Naive thymus-derived CD4-positive, alpha-beta T cell (primary cell): ENCODE measurements around the gene AGR3. TPM values are rescaled to one million over a fixed set of nuclear protein-coding genes. Genes with fewer than 3 reads are reported as not detected.

Source experiments
- ATAC-seq: fragments of 150-1000 bp; cut with Tn5 transposase; 2 replicates; pipeline ENCODE4 v1.10.0; 2021; ENCODE audit warnings: mild to moderate bottlenecking, moderate library complexity
- CTCF ChIA-PET: fragments of 350-600 bp; sonication (Branson Sonifier 250); formaldehyde crosslinking; loops from one replicate; lab custom pipeline; 2021; ENCODE audit warnings: antibody characterized with exemption; lab: Charles Lee
- POLR2A ChIA-PET: fragments of 350-600 bp; sonication (Branson Sonifier 250); formaldehyde crosslinking; loops from one replicate; lab custom pipeline; 2021; ENCODE audit warnings: antibody characterized with exemption, inconsistent platforms; lab: Charles Lee
- DNase-seq, 9 donors: peaks; one replicate each; pipeline versions ENCODE4 v3.0.0 to v3.0.0-alpha.2; 2020 to 2022; ENCODE audit warnings: mixed read lengths in 1 of 9
- H3K27ac ChIP-seq: one replicate; pipeline ENCODE4 v1.7.0; 2013; ENCODE audit warnings: mild to moderate bottlenecking, low read depth, low read length, moderate library complexity
- H3K27me3 ChIP-seq, 2 donors: one replicate each; pipeline ENCODE4 v1.7.0; 2013; ENCODE audit warnings: low read length in 2 of 2, mild to moderate bottlenecking in 2 of 2, moderate library complexity in 2 of 2; ENCODE audit not compliant: control insufficient read depth in 2 of 2, insufficient read depth in 2 of 2
- H3K36me3 ChIP-seq, 3 experiments: 1 replicate in 2 of 3; 2 replicates in 1 of 3; pipeline ENCODE4 v1.7.0; 2013; ENCODE audit warnings: low read length in 3 of 3, mild to moderate bottlenecking in 3 of 3, moderate library complexity in 1 of 3; ENCODE audit not compliant: insufficient read depth in 3 of 3, control insufficient read depth in 2 of 3
- H3K4me1 ChIP-seq, 2 donors: one replicate each; pipeline ENCODE4 v1.7.0; 2013; ENCODE audit warnings: low read length in 2 of 2, mild to moderate bottlenecking in 2 of 2, moderate library complexity in 1 of 2; ENCODE audit not compliant: control insufficient read depth in 2 of 2, insufficient read depth in 2 of 2
- H3K4me3 ChIP-seq: 2 replicates; pipeline ENCODE4 v1.7.0; 2013; ENCODE audit warnings: mild to moderate bottlenecking, low read length
- H3K9me3 ChIP-seq, 3 experiments: 1 replicate in 2 of 3; 2 replicates in 1 of 3; pipeline ENCODE4 v1.7.0; 2013; ENCODE audit warnings: low read length in 3 of 3; ENCODE audit not compliant: control insufficient read depth in 2 of 3
- H3K27ac Mint-ChIP-seq, 9 donors: one replicate each; pipeline ENCODE4 v1.8.0; 2020 to 2022; ENCODE audit warnings: mixed read lengths in 9 of 9, mild to moderate bottlenecking in 8 of 9, moderate library complexity in 5 of 9, inconsistent platforms in 2 of 9
- H3K27me3 Mint-ChIP-seq, 5 donors: one replicate each; pipeline ENCODE4 v1.8.0; 2021 to 2022; ENCODE audit warnings: mixed read lengths in 5 of 5, mild to moderate bottlenecking in 1 of 5
- H3K36me3 Mint-ChIP-seq, 5 donors: one replicate each; pipeline ENCODE4 v1.8.0; 2020 to 2022; ENCODE audit warnings: mixed read lengths in 5 of 5, mild to moderate bottlenecking in 3 of 5, inconsistent platforms in 1 of 5
- H3K4me1 Mint-ChIP-seq, 7 donors: one replicate each; pipeline ENCODE4 v1.8.0; 2020 to 2022; ENCODE audit warnings: mixed read lengths in 7 of 7, mild to moderate bottlenecking in 3 of 7, inconsistent platforms in 1 of 7
- H3K4me3 Mint-ChIP-seq, 10 donors: one replicate each; pipeline ENCODE4 v1.8.0; 2020 to 2022; ENCODE audit warnings: mild to moderate bottlenecking in 10 of 10, mixed read lengths in 10 of 10, moderate library complexity in 6 of 10, inconsistent platforms in 2 of 10
- H3K9me3 Mint-ChIP-seq, 11 donors: one replicate each; pipeline ENCODE4 v1.8.0; 2020 to 2022; ENCODE audit warnings: mixed read lengths in 11 of 11, mild to moderate bottlenecking in 4 of 11, inconsistent platforms in 1 of 11, moderate library complexity in 1 of 11
- intact Hi-C, 2 donors: fragments of 100-400 bp; cut with micrococcal nuclease; formaldehyde crosslinking; loops; one replicate each; pipeline ENCODE4 v1.15.1; 2023
- polyA plus RNA-seq, 2 donors: library from polyadenylated mRNA; unstranded; fragments of 300-500 nt; fragmentation: Illumina TruSeq; gene quantifications; one replicate each; pipeline ENCODE4 v1.2.3, GENCODE V29; 2021
- total RNA-seq, 6 experiments: library from RNA in 5 of 6; stranded (reverse) in 5 of 6; gene quantifications; 1 replicate in 5 of 6; 2 replicates in 1 of 6; pipeline ENCODE4 v1.2.3 and lab custom pipeline; 2021 to 2026

The AGR3 gene
- total and polyA plus RNA-seq, 7 experiments from 2014 or later: not detected

GRCh38 chr7:16813232-16813616 lies 68.6 kb downstream of the AGR3 start:
- intact Hi-C loops: no loop called here
- ATAC-seq: no peak
- CTCF ChIA-PET: interaction anchor here (1.0 kb wide), 1 partner anchor 10 kb away, joined by 3 read pairs; no protein-coding TSS in a partner anchor

DNA sequence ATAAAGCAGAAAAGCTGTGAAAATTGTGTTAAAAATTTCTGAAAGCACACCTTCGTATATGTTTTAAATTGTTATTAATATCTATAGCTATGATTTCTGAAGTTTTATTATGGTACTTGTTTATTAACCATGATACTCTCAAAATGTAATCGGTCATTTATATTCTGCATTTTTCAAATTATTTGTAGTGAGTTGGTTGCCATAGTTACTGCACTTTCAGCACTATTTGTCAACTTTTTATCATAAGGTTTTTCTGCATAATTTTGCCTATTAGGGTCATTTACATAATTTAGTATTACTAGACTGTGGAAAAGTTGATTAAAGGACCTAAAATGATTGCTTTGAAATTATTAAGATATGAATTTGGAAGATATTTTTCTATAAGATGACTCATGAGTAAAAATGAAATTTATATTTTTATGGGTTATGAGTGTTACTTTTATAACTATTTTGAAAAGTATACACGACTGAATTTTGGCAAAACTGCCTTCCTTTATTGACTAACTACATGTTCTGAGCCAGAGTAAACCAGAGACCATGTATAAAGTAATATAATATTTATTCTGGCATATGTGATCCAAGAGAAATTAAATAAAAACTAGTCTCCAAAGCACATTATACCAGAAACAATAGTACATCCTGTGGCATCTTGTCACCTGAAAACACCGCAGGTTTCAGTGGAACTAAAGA lies 69.1 kb downstream of the AGR3 start:
- no peak for ATAC-seq
- Mint-ChIP-seq H3K9me3 (no peaks in the 10 kb centered on the region), H3K4me3 (no peak overlapping the region), H3K4me1 (peaks cover 0 to 5% (median 0%) of the 10 kb centered on the region in 7 donors), H3K27me3 (peaks cover 0 to 19% (median 13%) of the 10 kb centered on the region in 5 donors), H3K36me3 (no peaks in the 10 kb centered on the region), H3K27ac (no peak overlapping the region)
- intact Hi-C loops: no loop called here
- H3K36me3 ChIP-seq: no peaks in the 10 kb centered on the region
- H3K27ac ChIP-seq: no peak overlapping the region
- H3K27me3 ChIP-seq: no peaks in the 10 kb centered on the region
- H3K4me1 ChIP-seq: no peaks in the 10 kb centered on the region
- ChIA-PET POLR2A (no interaction called here), CTCF (interaction anchor here (1.0 kb wide), 1 partner anchor 11 kb away, joined by 3 read pairs; no protein-coding TSS in a partner anchor)
- H3K9me3 ChIP-seq: no peaks in the 10 kb centered on the region
- no peak overlapping the region for H3K4me3 ChIP-seq
- DNase-seq: no peak

More at GRCh38 chr7:16813232-16813616, 68.6 kb downstream of the AGR3 start:
- peaks cover 0 to 5% (median 0%) of the 10 kb centered on the region in 7 donors for H3K4me1 Mint-ChIP-seq
- POLR2A ChIA-PET: no interaction called here
- peaks cover 0 to 2% (median 0%) of the 10 kb centered on the region in 11 donors for H3K9me3 Mint-ChIP-seq
- Histone ChIP-seq H3K9me3 (no peaks in the 10 kb centered on the region), H3K27ac (no peak overlapping the region), H3K27me3 (no peaks in the 10 kb centered on the region), H3K36me3 (no peaks in the 10 kb centered on the region), H3K4me1 (no peaks in the 10 kb centered on the region), H3K4me3 (no peak overlapping the region)
- H3K27me3 Mint-ChIP-seq: peaks cover 0 to 17% (median 13%) of the 10 kb centered on the region in 5 donors
- H3K36me3 Mint-ChIP-seq: no peaks in the 10 kb centered on the region
- no peak for DNase-seq
- no peak overlapping the region for H3K27ac Mint-ChIP-seq
- H3K4me3 Mint-ChIP-seq: no peak overlapping the region

GRCh38 chr7:16811551-16811950 lies 70.2 kb downstream of the AGR3 start:
- Mint-ChIP-seq H3K27me3 (peaks cover 0 to 19% (median 17%) of the 10 kb centered on the region in 5 donors), H3K9me3 (no peaks in the 10 kb centered on the region)
- CTCF ChIA-PET: no interaction called here

GRCh38 chr7:16810573-16810972 lies 71.2 kb downstream of the AGR3 start:
- no peaks in the 10 kb centered on the region for H3K36me3 ChIP-seq
- no peak for ATAC-seq
- Mint-ChIP-seq H3K4me1 (peaks cover 0 to 3% (median 0%) of the 10 kb centered on the region in 7 donors), H3K9me3 (peaks cover 0 to under 1% (median 0%) of the 10 kb centered on the region in 11 donors), H3K4me3 (no peak overlapping the region), H3K27ac (no peak overlapping the region), H3K36me3 (no peaks in the 10 kb centered on the region), H3K27me3 (peaks cover 0 to 18% (median 14%) of the 10 kb centered on the region in 5 donors)
- intact Hi-C loops: no loop called here
- DNase-seq: no peak
- no peaks in the 10 kb centered on the region for H3K4me1 ChIP-seq
- POLR2A ChIA-PET: no interaction called here
- H3K27ac ChIP-seq: no peak overlapping the region
- CTCF ChIA-PET: no interaction called here
- H3K9me3 ChIP-seq: no peaks in the 10 kb centered on the region
- no peak overlapping the region for H3K4me3 ChIP-seq
- no peaks in the 10 kb centered on the region for H3K27me3 ChIP-seq

More at GRCh38 chr7:16811551-16811950, 70.2 kb downstream of the AGR3 start:
- DNase-seq (no peak), ATAC-seq (no peak)
- no peak overlapping the region for H3K4me3 ChIP-seq
- H3K4me1 Mint-ChIP-seq: peaks cover 0 to 5% (median 0%) of the 10 kb centered on the region in 7 donors
- H3K27ac Mint-ChIP-seq: no peak overlapping the region
- no peaks in the 10 kb centered on the region for H3K4me1 ChIP-seq
- intact Hi-C loops: no loop called here
- no peaks in the 10 kb centered on the region for H3K27me3 ChIP-seq
- no peak overlapping the region for H3K27ac ChIP-seq
- no peaks in the 10 kb centered on the region for H3K36me3 ChIP-seq
- H3K4me3 Mint-ChIP-seq: no peak overlapping the region
- H3K9me3 ChIP-seq: no peaks in the 10 kb centered on the region
- POLR2A ChIA-PET: no interaction called here
- no peaks in the 10 kb centered on the region for H3K36me3 Mint-ChIP-seq

DNA sequence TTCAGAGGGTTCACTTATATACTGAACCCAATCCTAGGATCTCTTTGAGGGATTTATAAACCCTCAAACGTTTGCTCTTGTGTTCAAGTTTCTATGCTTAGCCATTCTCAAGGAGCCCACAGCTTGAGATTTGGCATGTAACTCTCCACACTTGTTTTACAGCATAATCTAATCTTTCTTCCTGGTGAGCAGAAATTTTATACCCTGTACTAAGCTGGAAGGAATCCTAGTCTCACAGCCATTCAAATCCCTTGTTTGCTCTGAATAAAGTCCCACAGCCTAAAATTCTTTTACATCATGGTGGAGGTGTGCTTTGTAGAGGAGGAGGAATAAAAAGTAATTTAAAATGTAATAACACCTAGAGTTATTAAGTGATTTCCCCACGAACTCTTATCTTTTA lies 71.7 kb downstream of the AGR3 start:
- intact Hi-C loops: no loop called here
- no peak for ATAC-seq
- peaks cover 0 to 1% (median 0%) of the 10 kb centered on the region in 11 donors for H3K9me3 Mint-ChIP-seq
- no peak overlapping the region for H3K27ac Mint-ChIP-seq
- Histone ChIP-seq H3K9me3 (no peaks in the 10 kb centered on the region), H3K27me3 (no peaks in the 10 kb centered on the region), H3K27ac (no peak overlapping the region), H3K4me3 (no peak overlapping the region), H3K4me1 (no peaks in the 10 kb centered on the region), H3K36me3 (no peaks in the 10 kb centered on the region)
- POLR2A ChIA-PET: no interaction called here
- CTCF ChIA-PET: no interaction called here
- peaks cover 0 to 16% (median 14%) of the 10 kb centered on the region in 5 donors for H3K27me3 Mint-ChIP-seq
- H3K4me3 Mint-ChIP-seq: no peak overlapping the region
- peaks cover 0 to 3% (median 0%) of the 10 kb centered on the region in 7 donors for H3K4me1 Mint-ChIP-seq
- no peak for DNase-seq
- H3K36me3 Mint-ChIP-seq: no peaks in the 10 kb centered on the region

Other genes starting within 250 kb of the AGR3 start
- gene ANKMY2, start 236.2 kb downstream of the AGR3 start, total RNA-seq: 10 to 100 TPM in 2 of 5 experiments, 1 to 10 TPM in 3; 6.3 to 16.4 (median 8.7) TPM
- gene ANKMY2, start 236.2 kb downstream of the AGR3 start, polyA plus RNA-seq: 10 to 100 TPM; 15.4 to 15.6 TPM
- 10 to 100 TPM; 24.6 to 52.1 (median 28.0) TPM for gene BZW2, start 235.8 kb downstream of the AGR3 start, total RNA-seq
- gene BZW2, start 235.8 kb downstream of the AGR3 start, polyA plus RNA-seq: 10 to 100 TPM; 73.2 to 79.3 TPM
- 1 to 10 TPM in 1 of 5 experiments, under 1 TPM in 2, not detected in 2; 0.31 to 2.5 (median 0.74) TPM for gene TSPAN13, start 128.2 kb downstream of the AGR3 start, total RNA-seq
- under 1 TPM in 1 of 2 donors, not detected in 1; 0.17 TPM for gene TSPAN13, start 128.2 kb downstream of the AGR3 start, polyA plus RNA-seq
- not detected for gene AGR2, start 77.0 kb downstream of the AGR3 start, total RNA-seq
- gene AGR2, start 77.0 kb downstream of the AGR3 start, polyA plus RNA-seq: not detected